ENCODE results near the gene PAFAH1B2.

PAFAH1B2 gene

DNA sequence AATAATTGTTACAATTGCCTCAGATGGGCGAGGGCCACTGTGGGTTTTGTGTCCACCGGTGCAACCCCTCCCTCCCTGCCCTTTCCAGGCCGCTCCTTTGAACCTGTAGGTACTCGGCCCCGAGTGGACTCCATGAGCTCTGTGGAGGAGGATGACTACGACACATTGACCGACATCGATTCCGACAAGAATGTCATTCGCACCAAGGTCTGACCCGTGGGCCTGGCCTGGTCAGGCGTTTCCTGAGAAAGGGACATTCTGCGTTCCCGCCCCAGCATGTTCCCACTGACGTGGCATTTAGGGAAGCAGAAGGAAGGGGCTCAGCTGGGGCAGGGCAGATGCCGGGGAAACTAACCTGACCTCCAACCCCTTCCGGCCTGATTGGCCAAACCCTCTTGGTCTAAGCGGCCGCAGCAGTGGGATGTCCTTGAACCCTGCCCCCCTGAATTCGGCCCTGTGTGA, 44.6 kb downstream of the PAFAH1B2 start:
- DNase-seq (ENCODE audit: low spot score) = no peak

DNA sequence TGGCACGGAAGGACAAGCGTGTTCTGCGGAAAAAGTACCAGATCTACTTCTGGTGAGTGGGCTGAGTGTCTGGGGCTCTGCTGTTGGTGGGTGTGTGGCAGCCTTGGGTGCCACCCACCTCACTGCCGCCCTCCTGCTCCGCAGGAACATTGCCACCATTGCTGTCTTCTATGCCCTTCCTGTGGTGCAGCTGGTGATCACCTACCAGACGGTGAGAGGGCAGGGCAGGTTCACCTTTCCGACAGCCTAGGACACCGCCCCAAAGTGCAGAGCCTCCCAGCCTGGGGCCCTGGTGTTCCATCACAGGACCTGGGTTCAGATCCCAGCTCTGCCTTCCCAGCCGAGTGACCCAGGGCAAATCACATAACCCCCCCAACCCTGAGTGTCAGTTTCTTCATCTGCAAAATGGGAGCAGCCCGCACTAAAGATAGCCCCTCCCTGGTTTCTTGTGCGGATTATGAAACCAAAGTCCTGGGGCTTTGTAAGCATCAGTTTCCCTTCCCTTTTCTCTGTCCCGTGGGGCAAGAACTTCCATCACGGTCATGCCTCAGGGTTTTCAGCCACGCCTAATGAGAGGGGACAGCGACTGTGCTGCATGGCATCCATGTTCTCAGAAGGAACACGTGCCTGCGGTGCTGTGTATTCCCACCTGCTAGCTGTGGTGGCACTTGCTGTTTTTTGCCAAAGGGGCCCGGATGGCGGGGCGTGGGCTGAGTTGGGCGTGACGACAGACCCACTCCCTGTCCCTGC, 45.3 kb downstream of the PAFAH1B2 start:
- no peak for DNase-seq (ENCODE audit: low spot score)

DNA sequence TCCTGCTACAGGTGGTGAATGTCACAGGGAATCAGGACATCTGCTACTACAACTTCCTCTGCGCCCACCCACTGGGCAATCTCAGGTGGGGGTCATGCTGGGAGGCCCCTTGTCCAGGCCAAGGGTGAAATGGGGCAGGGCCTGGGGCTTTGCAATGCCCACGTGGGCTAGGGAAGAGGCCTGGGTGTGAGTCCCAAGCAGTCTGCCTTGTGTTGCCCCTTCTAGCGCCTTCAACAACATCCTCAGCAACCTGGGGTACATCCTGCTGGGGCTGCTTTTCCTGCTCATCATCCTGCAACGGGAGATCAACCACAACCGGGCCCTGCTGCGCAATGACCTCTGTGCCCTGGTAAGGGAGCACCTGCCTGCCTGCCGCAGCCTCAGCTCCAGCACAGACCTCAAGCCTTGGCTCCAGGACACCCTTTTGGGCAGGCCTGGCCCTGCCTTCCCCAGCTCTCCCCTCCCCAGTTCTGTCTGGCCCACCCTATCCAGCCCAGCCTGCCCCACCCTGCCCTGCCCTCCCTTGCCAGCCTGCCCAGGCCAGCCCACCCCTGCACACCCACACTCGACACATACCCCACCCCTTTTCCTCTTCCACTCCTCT, 46.0 kb downstream of the PAFAH1B2 start:
- DNase-seq (ENCODE audit: low spot score) = no peak

DNA sequence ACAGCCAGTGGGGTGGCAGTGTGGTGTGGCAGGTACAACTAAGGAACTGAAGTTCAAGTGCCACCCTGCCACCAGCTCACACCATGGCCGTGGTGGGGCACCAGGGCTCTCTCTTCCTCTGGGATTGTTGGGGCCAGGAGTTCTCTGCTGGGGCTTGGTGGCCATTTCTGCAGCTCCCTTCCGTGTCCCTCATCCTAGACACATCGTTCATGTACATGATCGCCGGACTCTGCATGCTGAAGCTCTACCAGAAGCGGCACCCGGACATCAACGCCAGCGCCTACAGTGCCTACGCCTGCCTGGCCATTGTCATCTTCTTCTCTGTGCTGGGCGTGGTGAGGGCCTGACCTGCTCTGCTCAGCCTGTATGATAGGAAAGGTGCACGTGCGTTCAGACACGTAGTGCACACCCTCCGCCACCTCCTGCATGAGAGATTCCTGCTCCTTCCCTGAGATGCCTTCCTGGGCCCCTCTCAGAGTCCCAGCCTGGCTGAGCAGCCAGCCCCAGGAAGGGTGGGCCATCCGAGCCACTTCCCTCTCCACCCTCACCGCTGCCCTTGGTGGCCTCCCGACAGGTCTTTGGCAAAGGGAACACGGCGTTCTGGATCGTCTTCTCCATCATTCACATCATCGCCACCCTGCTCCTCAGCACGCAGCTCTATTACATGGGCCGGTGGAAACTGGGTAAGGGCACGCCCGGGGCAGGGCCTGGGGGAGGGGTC, 47.8 kb downstream of the PAFAH1B2 start:
- DNase-seq (ENCODE audit: low spot score) = no peak

DNA sequence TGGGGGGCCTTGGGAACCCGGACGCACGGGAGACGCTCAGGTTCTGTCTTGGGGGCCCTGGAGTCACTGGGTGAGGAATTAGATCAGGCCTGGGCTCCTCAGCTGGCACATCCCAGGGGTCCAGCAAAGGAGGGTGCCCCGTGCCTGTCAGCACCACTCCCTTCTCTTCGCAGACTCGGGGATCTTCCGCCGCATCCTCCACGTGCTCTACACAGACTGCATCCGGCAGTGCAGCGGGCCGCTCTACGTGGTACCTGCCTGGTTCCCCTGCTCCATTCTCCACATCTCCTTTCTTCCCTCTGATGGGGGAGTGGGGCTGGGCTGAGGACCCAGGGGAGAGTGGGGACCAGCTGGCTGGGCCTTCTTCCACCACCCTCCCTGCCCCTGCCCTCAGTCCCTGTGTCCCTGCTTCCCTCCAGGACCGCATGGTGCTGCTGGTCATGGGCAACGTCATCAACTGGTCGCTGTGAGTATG, 48.4 kb downstream of the PAFAH1B2 start:
- DNase-seq (ENCODE audit: low spot score) = no peak

DNA sequence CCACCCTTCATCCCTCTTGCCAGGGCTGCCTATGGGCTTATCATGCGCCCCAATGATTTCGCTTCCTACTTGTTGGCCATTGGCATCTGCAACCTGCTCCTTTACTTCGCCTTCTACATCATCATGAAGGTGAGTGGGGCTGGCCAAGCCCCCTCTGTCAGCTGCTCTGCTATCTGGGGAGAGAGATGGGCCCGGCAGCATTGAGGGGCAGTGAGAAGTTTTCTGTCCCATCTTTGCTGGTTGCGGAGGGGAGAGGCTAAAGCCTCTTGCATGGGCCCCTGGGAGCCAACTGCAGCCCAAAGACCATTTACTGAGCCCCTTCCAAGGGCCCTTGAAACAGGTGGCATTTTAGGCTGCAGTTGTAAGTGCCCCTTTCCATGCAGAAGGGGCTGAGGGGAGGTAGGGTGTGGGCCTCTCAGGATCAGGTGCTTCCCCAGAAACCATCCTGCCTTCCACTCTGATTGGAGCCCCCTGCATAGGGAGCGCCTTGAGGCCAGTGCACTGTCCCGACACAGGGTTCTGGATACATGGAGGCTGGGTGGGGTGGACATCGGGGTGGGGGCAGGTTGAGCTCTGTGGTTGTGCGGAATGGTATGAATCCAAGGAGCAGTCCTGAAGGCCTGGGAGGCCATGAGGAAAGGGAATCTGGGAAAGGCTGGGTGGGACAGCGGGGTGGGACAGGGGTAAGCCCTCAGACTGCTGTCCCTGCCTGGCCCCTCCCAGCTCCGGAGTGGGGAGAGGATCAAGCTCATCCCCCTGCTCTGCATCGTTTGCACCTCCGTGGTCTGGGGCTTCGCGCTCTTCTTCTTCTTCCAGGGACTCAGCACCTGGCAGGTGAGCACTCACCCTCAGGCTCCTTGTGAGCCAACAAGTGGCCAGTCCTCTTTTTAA, 49.3 kb downstream of the PAFAH1B2 start:
- DNase-seq (ENCODE audit: low spot score) = no peak

DNA sequence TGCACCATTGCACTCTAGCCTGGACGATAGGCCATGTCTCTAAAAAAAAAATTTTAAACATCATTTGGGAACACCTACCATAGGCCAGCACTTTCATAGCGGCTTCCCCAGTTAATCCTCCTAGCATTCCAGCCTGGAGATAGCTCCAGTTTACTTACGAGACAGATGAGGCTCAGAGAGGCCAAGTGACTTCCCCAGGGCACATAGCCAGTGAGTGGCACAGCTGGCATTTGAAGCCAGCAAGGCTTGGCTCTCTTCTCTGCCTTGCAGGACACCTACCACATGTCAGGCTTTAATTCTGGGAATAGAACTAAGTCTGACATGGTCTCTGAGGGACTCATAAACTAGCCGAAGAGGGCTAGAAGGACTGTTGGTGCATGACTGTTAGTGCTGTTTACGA, 50.2 kb downstream of the PAFAH1B2 start:
- no peak for DNase-seq (ENCODE audit: low spot score)

DNA sequence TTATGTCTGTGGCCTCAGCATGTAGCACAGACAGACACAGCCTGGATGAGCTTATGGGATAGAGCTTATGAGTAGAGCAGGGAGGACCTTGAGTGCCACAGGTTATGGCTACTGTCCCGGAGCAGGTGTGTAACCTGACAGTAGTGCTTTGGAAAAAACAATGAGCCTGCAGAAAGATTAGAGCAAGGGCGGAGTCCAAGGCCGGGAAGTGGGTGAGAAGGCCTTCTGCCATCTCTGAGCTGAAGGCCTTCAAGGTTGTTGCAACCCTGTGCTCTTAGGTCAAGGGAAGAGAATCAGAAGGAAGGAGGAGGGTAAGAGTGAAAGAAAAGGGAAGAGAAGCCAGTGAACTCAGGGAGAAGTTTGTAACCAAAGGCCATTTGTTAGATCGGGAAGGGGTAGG, 51.2 kb downstream of the PAFAH1B2 start:
- DNase-seq (ENCODE audit: low spot score) = no peak

DNA sequence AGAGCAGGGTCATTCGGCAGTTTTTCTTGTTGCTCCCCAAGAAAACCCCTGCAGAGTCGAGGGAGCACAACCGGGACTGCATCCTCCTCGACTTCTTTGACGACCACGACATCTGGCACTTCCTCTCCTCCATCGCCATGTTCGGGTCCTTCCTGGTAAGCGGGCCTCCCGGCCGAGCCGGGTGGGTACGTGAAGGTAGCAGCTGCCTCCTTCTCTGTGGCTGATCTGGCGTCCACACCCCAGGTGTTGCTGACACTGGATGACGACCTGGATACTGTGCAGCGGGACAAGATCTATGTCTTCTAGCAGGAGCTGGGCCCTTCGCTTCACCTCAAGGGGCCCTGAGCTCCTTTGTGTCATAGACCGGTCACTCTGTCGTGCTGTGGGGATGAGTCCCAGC, 51.7 kb downstream of the PAFAH1B2 start:
- DNase-seq (ENCODE audit: low spot score) = no peak

DNA sequence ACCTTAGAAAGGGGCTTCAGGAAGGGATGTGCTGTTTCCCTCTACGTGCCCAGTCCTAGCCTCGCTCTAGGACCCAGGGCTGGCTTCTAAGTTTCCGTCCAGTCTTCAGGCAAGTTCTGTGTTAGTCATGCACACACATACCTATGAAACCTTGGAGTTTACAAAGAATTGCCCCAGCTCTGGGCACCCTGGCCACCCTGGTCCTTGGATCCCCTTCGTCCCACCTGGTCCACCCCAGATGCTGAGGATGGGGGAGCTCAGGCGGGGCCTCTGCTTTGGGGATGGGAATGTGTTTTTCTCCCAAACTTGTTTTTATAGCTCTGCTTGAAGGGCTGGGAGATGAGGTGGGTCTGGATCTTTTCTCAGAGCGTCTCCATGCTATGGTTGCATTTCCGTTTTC, 52.9 kb downstream of the PAFAH1B2 start:
- no peak for DNase-seq (ENCODE audit: low spot score)

DNA sequence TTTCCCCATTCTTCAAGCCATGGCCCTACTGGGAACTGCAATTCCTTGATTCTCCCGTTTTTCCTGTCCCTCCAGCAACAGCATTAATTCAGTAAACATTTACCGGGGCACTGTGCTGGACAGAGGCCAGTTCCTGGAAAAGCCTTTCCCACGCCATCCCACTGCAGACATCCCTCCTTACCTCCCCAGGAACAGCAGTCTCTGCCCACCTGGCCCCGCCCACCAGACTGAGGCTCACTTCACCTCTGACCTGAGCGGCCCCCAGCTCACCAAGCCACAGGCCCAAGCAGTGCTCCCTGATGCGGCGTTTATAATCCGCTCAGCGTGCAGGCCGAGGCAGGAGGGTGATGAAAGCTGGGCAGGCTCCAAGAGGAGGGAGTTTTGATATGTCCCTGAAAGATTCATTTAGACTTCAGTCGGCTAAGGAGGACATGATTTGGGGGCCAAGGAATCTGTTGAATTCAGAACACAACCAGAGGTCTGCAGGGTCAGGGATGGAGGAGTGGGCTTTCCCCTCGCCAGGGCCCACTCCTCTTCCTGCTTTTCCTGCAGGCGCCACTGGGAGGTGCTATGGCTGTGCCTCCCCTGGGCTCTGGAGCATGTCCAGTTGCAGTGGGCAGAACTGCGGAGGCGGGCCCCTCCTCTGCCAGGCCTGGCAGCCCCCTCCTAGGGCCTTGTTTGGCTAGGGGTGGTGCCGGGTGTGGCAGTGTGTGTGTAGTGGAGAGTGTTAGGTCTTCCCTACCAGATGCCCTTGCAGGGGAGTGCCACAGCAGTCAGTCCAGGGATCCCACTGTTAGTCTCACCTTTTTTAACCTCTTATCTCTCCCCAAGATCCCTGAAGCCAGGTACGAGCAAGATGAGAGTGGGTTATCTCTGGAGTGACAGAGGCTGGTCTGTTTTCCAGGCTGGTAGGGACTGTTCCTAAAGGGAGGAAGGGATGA, 53.7 kb downstream of the PAFAH1B2 start:
- no peak for DNase-seq (ENCODE audit: low spot score)

DNA sequence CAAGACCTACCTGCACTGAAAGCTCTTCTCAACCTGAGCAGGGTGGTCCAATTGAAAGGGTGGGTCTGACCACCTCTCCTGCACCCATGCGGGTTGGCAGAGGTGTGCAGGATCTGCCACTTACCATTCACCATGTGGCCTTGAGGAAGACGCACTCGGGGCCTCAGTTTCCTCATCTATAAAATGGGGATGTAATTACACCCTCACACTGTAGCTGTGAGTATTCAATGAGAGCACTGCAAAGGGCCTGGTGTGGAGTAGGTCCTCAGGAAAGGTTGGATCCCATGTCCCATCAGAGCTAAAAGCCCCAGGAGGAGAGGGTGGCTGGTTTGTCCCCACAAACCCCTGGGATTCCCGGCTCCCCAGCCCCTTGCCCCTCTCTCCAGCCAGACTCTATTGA, 54.5 kb downstream of the PAFAH1B2 start:
- no peak for DNase-seq (ENCODE audit: low spot score)

DNA sequence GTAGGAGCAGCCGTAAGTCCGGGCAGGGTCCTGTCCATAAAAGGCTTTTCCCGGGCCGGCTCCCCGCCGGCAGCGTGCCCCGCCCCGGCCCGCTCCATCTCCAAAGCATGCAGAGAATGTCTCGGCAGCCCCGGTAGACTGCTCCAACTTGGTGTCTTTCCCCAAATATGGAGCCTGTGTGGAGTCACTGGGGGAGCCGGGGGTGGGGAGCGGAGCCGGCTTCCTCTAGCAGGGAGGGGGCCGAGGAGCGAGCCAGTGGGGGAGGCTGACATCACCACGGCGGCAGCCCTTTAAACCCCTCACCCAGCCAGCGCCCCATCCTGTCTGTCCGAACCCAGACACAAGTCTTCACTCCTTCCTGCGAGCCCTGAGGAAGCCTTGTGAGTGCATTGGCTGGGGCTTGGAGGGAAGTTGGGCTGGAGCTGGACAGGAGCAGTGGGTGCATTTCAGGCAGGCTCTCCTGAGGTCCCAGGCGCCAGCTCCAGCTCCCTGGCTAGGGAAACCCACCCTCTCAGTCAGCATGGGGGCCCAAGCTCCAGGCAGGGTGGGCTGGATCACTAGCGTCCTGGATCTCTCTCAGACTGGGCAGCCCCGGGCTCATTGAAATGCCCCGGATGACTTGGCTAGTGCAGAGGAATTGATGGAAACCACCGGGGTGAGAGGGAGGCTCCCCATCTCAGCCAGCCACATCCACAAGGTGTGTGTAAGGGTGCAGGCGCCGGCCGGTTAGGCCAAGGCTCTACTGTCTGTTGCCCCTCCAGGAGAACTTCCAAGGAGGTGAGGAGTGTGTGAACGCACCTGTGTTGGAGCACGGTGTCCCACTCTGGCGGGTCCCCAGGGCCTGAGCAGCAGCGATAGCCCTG, 55.2 kb downstream of the PAFAH1B2 start, which contains the start of gene TAGLN:
Gene TAGLN (plus strand): TSS at position 318 of the 863 bp plus-strand sequence. CDS start 3,644 bp downstream, outside the sequence.
- DNase-seq (ENCODE audit: low spot score) = peak; percentile 56

DNA sequence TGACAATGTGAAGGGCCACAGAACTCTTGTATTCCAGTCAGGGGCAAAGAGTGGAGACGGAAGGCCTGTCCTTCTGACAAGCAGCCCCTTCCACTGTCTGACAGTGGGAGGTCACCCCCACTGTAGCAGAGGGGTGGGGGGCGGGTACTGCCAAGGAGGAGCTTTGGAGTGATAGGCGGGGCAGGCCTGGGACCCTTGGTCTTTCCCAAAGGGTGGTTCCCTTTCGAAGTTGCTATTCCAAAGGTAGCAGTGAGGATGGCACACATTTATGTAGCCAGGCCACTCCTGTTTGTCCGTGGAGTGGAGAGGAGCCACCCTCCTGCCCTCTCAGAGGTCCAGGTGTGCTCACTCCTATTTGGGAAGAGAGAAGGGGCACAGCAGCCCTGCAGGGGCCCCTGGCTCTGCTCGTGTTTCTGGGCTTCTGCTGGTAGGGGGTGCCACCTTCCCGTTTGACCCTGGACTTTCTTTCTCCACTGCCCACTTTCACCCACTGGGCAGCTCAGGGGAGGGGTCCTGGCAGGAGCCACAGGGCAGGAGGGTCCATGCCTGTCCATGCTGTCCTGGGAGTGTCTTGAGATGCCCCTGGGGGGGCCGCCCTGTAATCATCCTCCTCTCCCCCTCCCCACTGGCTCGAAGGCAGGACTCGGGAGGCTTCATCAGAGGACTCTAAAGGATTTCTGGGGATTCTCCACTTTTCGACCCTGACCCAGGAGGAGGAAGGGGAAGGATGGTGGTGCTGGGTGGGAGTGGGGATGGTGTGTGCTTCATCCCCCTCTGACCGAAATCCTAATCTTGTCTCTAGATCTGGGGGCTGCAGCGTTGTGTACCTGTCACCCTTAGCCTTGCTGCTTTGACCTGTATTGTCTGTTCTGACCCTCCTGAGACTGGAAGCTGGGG, 56.1 kb downstream of the PAFAH1B2 start:
- no peak for DNase-seq (ENCODE audit: low spot score)

DNA sequence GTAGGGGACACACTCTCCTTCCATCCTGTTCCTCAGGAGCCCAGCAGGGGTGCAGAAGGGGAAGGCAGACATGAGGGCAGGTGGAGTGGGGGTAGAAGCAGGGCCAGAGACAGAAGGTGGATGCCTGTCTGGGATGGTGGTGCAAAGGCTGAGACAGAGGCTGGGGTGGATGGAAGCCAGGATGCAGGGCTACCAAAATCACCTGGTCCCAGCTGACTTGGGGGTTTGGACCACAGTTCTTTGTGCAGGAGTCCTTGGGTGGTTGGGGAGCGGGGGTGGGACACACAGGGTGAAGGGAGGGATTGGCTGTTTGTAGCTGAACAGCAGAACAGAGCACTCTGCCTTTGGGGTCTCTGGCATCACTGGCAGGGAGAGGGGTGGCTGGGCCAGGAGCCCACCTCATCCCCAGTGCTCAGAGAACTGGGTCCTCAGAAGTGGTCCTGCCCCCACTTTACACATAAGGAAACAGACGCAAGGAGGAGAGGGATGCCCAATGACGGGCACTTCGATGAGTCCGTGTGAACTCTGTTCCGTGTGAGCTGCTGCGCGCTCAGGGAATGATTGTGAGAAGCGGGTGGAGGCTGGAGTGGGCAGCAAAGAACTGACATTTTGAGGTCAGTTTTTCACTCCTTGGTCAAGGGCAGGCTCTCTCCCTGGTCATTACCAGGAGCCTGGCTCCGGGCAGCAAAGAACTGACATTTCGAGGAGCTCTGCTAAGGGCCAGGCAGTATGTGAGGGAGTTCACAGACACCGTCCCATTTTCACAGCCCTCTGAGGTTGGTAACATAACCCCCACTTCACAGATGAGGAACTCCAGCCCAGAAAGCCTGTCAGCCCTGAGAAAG, 56.9 kb downstream of the PAFAH1B2 start:
- DNase-seq (ENCODE audit: low spot score) = no peak

DNA sequence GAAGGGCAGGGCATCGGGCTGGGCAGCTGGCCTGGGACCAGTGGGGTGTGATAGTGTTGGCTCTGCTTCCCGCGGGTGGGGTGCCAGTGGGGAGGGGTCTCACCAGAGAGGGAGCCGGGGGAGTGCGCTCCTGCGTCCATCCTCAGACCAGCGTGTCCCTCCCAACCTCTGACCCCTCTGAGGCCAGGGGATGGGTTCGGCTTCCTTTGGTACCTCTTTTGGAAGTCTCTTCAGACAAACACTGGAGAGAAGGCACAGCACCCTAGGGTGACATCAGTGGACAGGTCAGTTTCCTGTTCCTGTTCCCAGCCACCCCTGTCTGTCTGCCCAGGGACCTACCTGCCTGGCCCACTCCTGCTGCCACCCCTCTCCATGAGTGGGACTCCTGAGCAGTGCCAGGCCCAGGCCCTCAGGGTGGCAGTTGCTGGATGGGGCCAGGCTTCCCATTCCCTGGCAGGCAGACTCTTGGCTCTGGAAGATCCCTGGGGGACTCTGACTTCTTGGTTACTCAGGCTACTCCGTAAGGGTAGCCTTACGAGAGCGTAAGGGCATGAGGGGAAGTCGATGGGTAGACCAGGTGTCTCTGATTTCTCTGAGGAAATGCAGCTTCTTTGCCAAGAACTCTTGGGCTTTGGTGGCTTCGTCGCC, 57.7 kb downstream of the PAFAH1B2 start:
- no peak for DNase-seq (ENCODE audit: low spot score)

DNA sequence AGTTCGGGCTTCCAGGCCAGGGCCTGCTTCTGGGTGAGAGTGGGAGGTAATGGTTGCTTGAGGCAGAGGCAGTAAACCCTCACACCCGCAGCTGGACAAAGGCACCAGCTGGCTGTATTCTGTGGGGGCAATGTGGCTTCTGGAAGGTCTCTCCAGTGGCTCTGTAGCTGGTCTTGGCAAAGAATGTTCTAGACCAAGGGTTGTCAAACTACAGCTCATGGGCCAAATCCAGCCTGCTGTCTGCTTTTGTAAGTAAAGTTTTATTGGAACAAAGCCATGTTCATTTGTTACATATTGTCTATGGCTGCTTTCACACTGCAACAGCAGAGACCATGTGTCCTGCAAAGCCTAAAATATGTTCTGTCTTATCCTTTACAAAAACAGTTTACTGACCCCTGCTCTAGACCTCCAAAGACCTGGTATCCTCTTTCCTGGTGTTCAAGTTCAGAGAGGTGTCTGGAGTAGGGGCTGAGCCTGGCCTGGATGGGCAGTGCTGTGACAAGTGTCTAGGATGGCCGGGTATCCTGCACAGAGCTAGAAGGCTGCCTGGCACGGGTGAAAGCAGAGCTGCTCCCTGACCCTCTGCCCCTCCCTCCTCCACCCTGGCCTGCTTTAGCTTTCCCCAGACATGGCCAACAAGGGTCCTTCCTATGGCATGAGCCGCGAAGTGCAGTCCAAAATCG, 58.4 kb downstream of the PAFAH1B2 start:
- DNase-seq (ENCODE audit: low spot score) = no peak

Data from kidney tubule cell (primary cell).